Measurements from ENCODE around the gene C20orf173. TPM values are rescaled to one million over a fixed set of nuclear protein-coding genes. Genes with fewer than 3 reads are reported as not detected.
A peak's percentile ranks its signal among the peaks of the same experiment; 100 is the strongest.

The C20orf173 gene
- total RNA-seq, 2 experiments from 2014 or later: not detected

- Histone ChIP-seq H3K4me1 (ENCODE audit: insufficient read depth, low read length) (peaks cover 18% of the 10 kb centered on the region), H3K36me3 (ENCODE audit: insufficient read depth, low read length) (peaks cover 5% of the 10 kb centered on the region), H3K27ac (ENCODE audit: low read depth in 1 of 2, low read length in 2 of 2) (no peak overlapping the region), H3K27me3 (ENCODE audit: control insufficient read depth in 1 of 2, insufficient read depth in 2 of 2, low read length in 2 of 2) (no peaks in the 10 kb centered on the region), H3K9me3 (ENCODE audit: control insufficient read depth in 1 of 2, insufficient read depth in 1 of 2, low read length in 2 of 2) (no peaks in the 10 kb centered on the region), H3K4me3 (ENCODE audit: low read length) (no peak overlapping the region)
- Mint-ChIP-seq H3K9me3 (no peaks in the 10 kb centered on the region), H3K4me3 (no peak overlapping the region), H3K27ac (no peak overlapping the region), H3K27me3 (no peaks in the 10 kb centered on the region), H3K36me3 (ENCODE audit: low read depth) (peaks cover 14% of the 10 kb centered on the region), H3K4me1 (ENCODE audit: low read depth) (peaks cover 32% of the 10 kb centered on the region)
- no peak for TF ChIP-seq CTCF (IDR thresholded peaks at IDR 0.05)
- peak in 5 of 14 experiments; percentile 11 to 42 (median 15) for DNase-seq
- intact Hi-C loops (cut with DNase I, micrococcal nuclease): loop anchor here (2.0 to 5.0 kb wide), 7 partner anchors 78 to 1237 kb away; partner anchors contain the start of genes AAR2 (in 1 of the 2), ACSS2 (in 1 of the 2), AHCY (in 1 of the 2) and CEP250 (in 1 of the 2)
- ChIA-PET CTCF (no interaction called here), POLR2A (no interaction called here)
- ATAC-seq (ENCODE audit: poor library complexity): no peak
These were observed 10.3 kb upstream of the C20orf173 start for GRCh38 chr20:35539756-35540212.

GRCh38 chr20:35527122-35527769, 2.2 kb downstream of the C20orf173 start:
- Histone ChIP-seq H3K36me3 (ENCODE audit: insufficient read depth, low read length) (no peaks in the 10 kb centered on the region), H3K4me1 (ENCODE audit: insufficient read depth, low read length) (no peaks in the 10 kb centered on the region), H3K27me3 (ENCODE audit: control insufficient read depth in 1 of 2, insufficient read depth in 2 of 2, low read length in 2 of 2) (no peaks in the 10 kb centered on the region), H3K4me3 (ENCODE audit: low read length) (no peak overlapping the region), H3K27ac (ENCODE audit: low read depth in 1 of 2, low read length in 2 of 2) (no peak overlapping the region), H3K9me3 (ENCODE audit: control insufficient read depth in 1 of 2, insufficient read depth in 1 of 2, low read length in 2 of 2) (no peaks in the 10 kb centered on the region)
- Mint-ChIP-seq H3K4me1 (ENCODE audit: low read depth) (no peaks in the 10 kb centered on the region), H3K36me3 (ENCODE audit: low read depth) (no peaks in the 10 kb centered on the region), H3K27ac (no peak overlapping the region), H3K4me3 (no peak overlapping the region), H3K9me3 (no peaks in the 10 kb centered on the region), H3K27me3 (no peaks in the 10 kb centered on the region)
- no peak for TF ChIP-seq CTCF (IDR thresholded peaks at IDR 0.05)
- CTCF ChIA-PET: interaction anchor here (0.5 to 0.6 kb wide), 2 partner anchors 46 to 476 kb away, joined by 3 read pairs; no protein-coding TSS in a partner anchor
- DNase-seq: no peak
- intact Hi-C loops (cut with DNase I, micrococcal nuclease): no loop called here
- no peak for ATAC-seq (ENCODE audit: poor library complexity)
- POLR2A ChIA-PET: no interaction called here

- Histone ChIP-seq H3K36me3 (ENCODE audit: insufficient read depth, low read length) (no peaks in the 10 kb centered on the region), H3K27ac (ENCODE audit: low read depth in 1 of 2, low read length in 2 of 2) (no peak overlapping the region), H3K27me3 (ENCODE audit: control insufficient read depth in 1 of 2, insufficient read depth in 2 of 2, low read length in 2 of 2) (no peaks in the 10 kb centered on the region), H3K9me3 (ENCODE audit: control insufficient read depth in 1 of 2, insufficient read depth in 1 of 2, low read length in 2 of 2) (no peaks in the 10 kb centered on the region), H3K4me3 (ENCODE audit: low read length) (no peak overlapping the region), H3K4me1 (ENCODE audit: insufficient read depth, low read length) (no peaks in the 10 kb centered on the region)
- Mint-ChIP-seq H3K4me1 (ENCODE audit: low read depth) (no peaks in the 10 kb centered on the region), H3K27ac (no peak overlapping the region), H3K4me3 (no peak overlapping the region), H3K36me3 (ENCODE audit: low read depth) (no peaks in the 10 kb centered on the region), H3K27me3 (no peaks in the 10 kb centered on the region), H3K9me3 (no peaks in the 10 kb centered on the region)
- POLR2A ChIA-PET: no interaction called here
- intact Hi-C loops (cut with DNase I, micrococcal nuclease): no loop called here
- CTCF ChIA-PET: no interaction called here
- no peak for TF ChIP-seq CTCF (IDR thresholded peaks at IDR 0.05)
- no peak for ATAC-seq (ENCODE audit: poor library complexity)
- DNase-seq: no peak
These were observed 3.8 kb downstream of the C20orf173 start for GRCh38 chr20:35525639-35526038.
